GM18951 (cell line): ENCODE results near the gene GGT1.
"Not testable (repeated sequence)": the region's sequence is repeated elsewhere in the genome, so short reads cannot be mapped to it uniquely, and the experiment has no call there.

Source experiments
- POLR2A ChIP-seq: IDR thresholded peaks from 4 replicates; pipeline ENCODE4 v1.6.1; 2011; ENCODE audit warnings: mild to moderate bottlenecking; ENCODE audit not compliant: insufficient read length, insufficient read depth; ENCODE audit errors: extremely low read depth
- in situ Hi-C: fragments of 300-500 bp; cut with MboI; formaldehyde crosslinking; loops from one replicate; pipeline ENCODE4 v1.12.0; 2022; ENCODE audit warnings: low sequenced_read_pairs, mixed read lengths, inconsistent platforms; ENCODE audit not compliant: unreplicated experiment

The GGT1 gene

GRCh38 chr22:24588757-24589481 is 14.1 kb upstream of the GGT1 start:
- in situ Hi-C loops = no loop called here
- no peak for TF ChIP-seq POLR2A

GRCh38 chr22:24589518-24590030 is 13.4 kb upstream of the GGT1 start:
- in situ Hi-C loops = no loop called here
- TF ChIP-seq POLR2A = no peak

GRCh38 chr22:24590596-24591173 is 12.3 kb upstream of the GGT1 start:
- in situ Hi-C loops = no loop called here
- no peak for TF ChIP-seq POLR2A

GRCh38 chr22:24591286-24591830 is 11.6 kb upstream of the GGT1 start:
- TF ChIP-seq POLR2A = no peak
- in situ Hi-C loops = no loop called here

GRCh38 chr22:24592058-24592850 is 10.7 kb upstream of the GGT1 start:
- no peak for TF ChIP-seq POLR2A
- in situ Hi-C loops = no loop called here

- in situ Hi-C loops = no loop called here
- TF ChIP-seq POLR2A = peak; percentile 62
These were observed 10.0 kb upstream of the GGT1 start, which contains the start of gene LRRC75B for GRCh38 chr22:24592851-24593558. TSS of gene LRRC75B (minus strand) at chr22:24593073. CDS start at chr22:24593039, 34 bp downstream.

- in situ Hi-C loops = not testable (repeated sequence)
These were observed 9.5 kb upstream of the GGT1 start for GRCh38 chr22:24593559-24593835.

- in situ Hi-C loops = no loop called here
- no peak for TF ChIP-seq POLR2A
These were observed 9.0 kb upstream of the GGT1 start for GRCh38 chr22:24593836-24594568.

GRCh38 chr22:24594569-24595120 is 8.3 kb upstream of the GGT1 start:
- in situ Hi-C loops = no loop called here
- no peak for TF ChIP-seq POLR2A

- in situ Hi-C loops = no loop called here
- TF ChIP-seq POLR2A = no peak
These were observed 7.8 kb upstream of the GGT1 start for GRCh38 chr22:24595228-24595627.

GRCh38 chr22:24595863-24596262 is 7.1 kb upstream of the GGT1 start:
- in situ Hi-C loops = no loop called here
- TF ChIP-seq POLR2A = no peak

- in situ Hi-C loops = not testable (repeated sequence)
These were observed 5.9 kb upstream of the GGT1 start for GRCh38 chr22:24597076-24597475.

- TF ChIP-seq POLR2A = no peak
- in situ Hi-C loops = no loop called here
These were observed 3.5 kb upstream of the GGT1 start for GRCh38 chr22:24599514-24599913.

- in situ Hi-C loops = loop anchor here (10.0 kb wide), 1 partner anchor 925 kb away; no protein-coding TSS in a partner anchor
These were observed 2.9 kb upstream of the GGT1 start for GRCh38 chr22:24599958-24600715.
